ENCODE data around the gene LYPD8.
A peak's percentile ranks its signal among the peaks of the same experiment; 100 is the strongest.

LYPD8 gene

DNA sequence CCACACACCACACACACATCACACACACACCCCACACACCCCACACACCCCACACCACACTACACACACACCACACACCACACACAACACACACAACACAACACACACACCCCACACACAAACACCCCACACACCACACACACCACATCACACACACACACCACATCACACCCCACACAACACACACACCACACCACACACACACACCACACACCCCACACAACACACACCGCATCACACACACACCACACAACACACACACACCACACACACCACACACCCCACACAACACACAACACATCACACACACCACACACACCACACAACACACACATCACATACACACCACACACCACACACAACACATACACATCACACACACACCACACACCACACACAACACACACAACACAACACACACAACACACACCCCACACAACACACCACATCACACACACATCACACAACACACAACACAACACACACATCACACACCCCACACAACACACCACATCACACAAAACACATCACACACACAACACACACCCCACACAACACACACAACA, 2.4 kb downstream of the LYPD8 start:
- no peak overlapping the region for H3K4me3 ChIP-seq (ENCODE audit: low read depth, low read length)
- H3K9me3 ChIP-seq (ENCODE audit: control insufficient read depth, insufficient read depth, low read depth, low read length): no peaks in the 10 kb centered on the region
- no peaks in the 10 kb centered on the region for H3K4me1 ChIP-seq (ENCODE audit: control insufficient read depth, insufficient read depth, low read length)
- TF ChIP-seq ZNF76 (tag by site-specific recombination; IDR thresholded peaks at IDR 0.05; ENCODE audit: borderline replicate concordance, low read depth) (no peak), ZBTB7A (tag by site-specific recombination; IDR thresholded peaks at IDR 0.05; ENCODE audit: low read depth) (no peak), TCF7L2 (IDR thresholded peaks at IDR 0.05; ENCODE audit: borderline replicate concordance, low read depth, low read length) (no peak), ZIC2 (tag by site-specific recombination; IDR thresholded peaks at IDR 0.05) (no peak), ZNF155 (tag by site-specific recombination; IDR thresholded peaks at IDR 0.05) (no peak), ZNF792 (tag by site-specific recombination; IDR thresholded peaks at IDR 0.05) (no peak), KLF10 (tag by site-specific recombination; IDR thresholded peaks at IDR 0.05) (no peak)
- CTCF ChIA-PET: no interaction called here
- H3K36me3 ChIP-seq (ENCODE audit: control insufficient read depth in 2 of 2, insufficient read depth in 1 of 2, low read length in 2 of 2): no peaks in the 10 kb centered on the region
- POLR2A ChIA-PET: no interaction called here
- H3K27ac ChIP-seq (ENCODE audit: extremely low read depth, low read depth, low read length): no peak overlapping the region

DNA sequence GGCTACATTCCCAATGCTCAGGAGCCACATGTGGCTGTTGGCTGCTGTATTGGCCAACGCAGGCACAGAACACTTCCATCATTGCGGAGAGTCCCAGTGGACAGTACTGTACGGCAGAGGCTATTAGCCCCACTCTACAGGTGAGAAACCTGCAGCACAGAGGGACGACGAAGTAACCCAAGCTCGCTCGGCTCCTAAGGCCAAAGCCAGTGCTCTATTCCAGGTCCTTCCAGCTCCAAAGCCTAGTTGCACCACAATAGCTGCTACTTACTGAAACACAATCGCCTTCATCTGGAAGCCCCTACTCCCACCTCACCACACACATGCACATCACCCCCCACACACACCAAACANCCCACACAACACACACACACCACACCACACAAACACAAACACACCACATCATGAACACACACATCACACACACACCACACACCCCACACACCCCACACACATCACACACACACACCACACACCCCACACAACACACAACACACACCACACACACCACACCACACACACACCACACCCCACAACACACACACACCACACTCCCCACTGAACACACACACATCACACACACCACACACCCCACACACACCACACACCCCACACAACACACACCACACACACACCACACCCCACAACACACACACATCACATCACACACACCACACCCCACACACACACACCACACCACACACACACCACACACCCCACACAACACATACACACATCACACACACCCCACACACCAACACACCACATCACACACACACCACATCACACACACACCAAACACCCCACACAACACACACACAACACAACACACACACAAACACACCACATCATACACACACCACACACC, 3.2 kb downstream of the LYPD8 start:
- H3K9me3 ChIP-seq (ENCODE audit: control insufficient read depth, insufficient read depth, low read depth, low read length): no peaks in the 10 kb centered on the region
- CTCF ChIA-PET: no interaction called here
- H3K4me1 ChIP-seq (ENCODE audit: control insufficient read depth, insufficient read depth, low read length): no peaks in the 10 kb centered on the region
- H3K4me3 ChIP-seq (ENCODE audit: low read depth, low read length): no peak overlapping the region
- no peaks in the 10 kb centered on the region for H3K36me3 ChIP-seq (ENCODE audit: control insufficient read depth in 2 of 2, insufficient read depth in 1 of 2, low read length in 2 of 2)
- TF ChIP-seq EGR2 (tag by site-specific recombination; IDR thresholded peaks at IDR 0.05; ENCODE audit: low read depth) (peak; percentile 51; the same call in 1 of the 2 replicates), ZFHX2 (tag by site-specific recombination; conservative IDR thresholded peaks at IDR 0.05) (0 out of 2 replicates have a peak, but pooled peaks have one; percentile 16), ZNF521 (tag by site-specific recombination; IDR thresholded peaks at IDR 0.05) (no peak)
- H3K27ac ChIP-seq (ENCODE audit: extremely low read depth, low read depth, low read length): no peak overlapping the region
- POLR2A ChIA-PET: no interaction called here

DNA sequence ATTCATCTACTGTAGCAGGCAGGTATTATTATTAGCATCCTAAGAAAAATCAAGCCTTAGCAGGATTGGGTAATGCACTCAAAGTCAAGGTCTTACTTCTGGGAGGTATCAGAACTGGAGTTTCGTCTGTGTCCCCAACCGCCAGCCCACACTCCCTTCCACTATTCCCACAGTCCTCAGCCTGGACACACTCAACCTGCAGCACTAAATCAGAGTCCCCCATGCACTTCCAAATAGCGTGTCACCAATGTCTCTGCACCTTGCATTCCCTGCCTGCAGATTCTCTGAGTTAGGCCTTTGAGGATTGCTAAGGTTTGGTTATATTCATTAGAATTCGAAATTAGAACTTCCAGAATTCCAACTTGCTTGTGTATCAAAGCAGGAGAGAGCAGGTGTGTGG, 3.9 kb downstream of the LYPD8 start:
- no peak overlapping the region for H3K4me3 ChIP-seq (ENCODE audit: low read depth, low read length)
- H3K4me1 ChIP-seq (ENCODE audit: control insufficient read depth, insufficient read depth, low read length): no peaks in the 10 kb centered on the region
- TF ChIP-seq, protein P1, sequence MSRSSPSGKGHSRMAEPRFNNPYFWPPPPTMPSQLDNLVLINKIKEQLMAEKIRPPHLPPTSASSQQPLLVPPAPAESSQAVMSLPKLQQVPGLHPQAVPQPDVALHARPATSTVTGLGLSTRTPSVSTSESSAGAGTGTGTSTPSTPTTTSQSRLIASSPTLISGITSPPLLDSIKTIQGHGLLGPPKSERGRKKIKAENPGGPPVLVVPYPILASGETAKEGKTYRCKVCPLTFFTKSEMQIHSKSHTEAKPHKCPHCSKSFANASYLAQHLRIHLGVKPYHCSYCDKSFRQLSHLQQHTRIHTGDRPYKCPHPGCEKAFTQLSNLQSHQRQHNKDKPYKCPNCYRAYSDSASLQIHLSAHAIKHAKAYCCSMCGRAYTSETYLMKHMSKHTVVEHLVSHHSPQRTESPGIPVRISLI (tag by site-specific recombination; IDR thresholded peaks at IDR 0.05): no peak
- TF ChIP-seq ZSCAN16 (tag by site-specific recombination; IDR thresholded peaks at IDR 0.05) (no peak), ZNF239 (tag by site-specific recombination; IDR thresholded peaks at IDR 0.05) (no peak), ZNF623 (tag by site-specific recombination; IDR thresholded peaks at IDR 0.05) (no peak), ZNF175 (tag by site-specific recombination; IDR thresholded peaks at IDR 0.05) (no peak), ZNF174 (tag by site-specific recombination; IDR thresholded peaks at IDR 0.05) (no peak), PRDM1 (tag by site-specific recombination; IDR thresholded peaks at IDR 0.05) (no peak), ZNF624 (tag by site-specific recombination; IDR thresholded peaks at IDR 0.05) (no peak), ZNF660 (tag by site-specific recombination; IDR thresholded peaks at IDR 0.05) (no peak), RBAK (tag by site-specific recombination; IDR thresholded peaks at IDR 0.05) (no peak), ZNF10 (tag by site-specific recombination; IDR thresholded peaks at IDR 0.05) (no peak), ZNF292 (tag by site-specific recombination; IDR thresholded peaks at IDR 0.05; ENCODE audit: borderline replicate concordance, low read depth) (no peak)
- TF ChIP-seq, protein P2, sequence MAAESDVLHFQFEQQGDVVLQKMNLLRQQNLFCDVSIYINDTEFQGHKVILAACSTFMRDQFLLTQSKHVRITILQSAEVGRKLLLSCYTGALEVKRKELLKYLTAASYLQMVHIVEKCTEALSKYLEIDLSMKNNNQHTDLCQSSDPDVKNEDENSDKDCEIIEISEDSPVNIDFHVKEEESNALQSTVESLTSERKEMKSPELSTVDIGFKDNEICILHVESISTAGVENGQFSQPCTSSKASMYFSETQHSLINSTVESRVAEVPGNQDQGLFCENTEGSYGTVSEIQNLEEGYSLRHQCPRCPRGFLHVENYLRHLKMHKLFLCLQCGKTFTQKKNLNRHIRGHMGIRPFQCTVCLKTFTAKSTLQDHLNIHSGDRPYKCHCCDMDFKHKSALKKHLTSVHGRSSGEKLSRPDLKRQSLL (tag by site-specific recombination; IDR thresholded peaks at IDR 0.05): no peak
- TF ChIP-seq, protein P3, sequence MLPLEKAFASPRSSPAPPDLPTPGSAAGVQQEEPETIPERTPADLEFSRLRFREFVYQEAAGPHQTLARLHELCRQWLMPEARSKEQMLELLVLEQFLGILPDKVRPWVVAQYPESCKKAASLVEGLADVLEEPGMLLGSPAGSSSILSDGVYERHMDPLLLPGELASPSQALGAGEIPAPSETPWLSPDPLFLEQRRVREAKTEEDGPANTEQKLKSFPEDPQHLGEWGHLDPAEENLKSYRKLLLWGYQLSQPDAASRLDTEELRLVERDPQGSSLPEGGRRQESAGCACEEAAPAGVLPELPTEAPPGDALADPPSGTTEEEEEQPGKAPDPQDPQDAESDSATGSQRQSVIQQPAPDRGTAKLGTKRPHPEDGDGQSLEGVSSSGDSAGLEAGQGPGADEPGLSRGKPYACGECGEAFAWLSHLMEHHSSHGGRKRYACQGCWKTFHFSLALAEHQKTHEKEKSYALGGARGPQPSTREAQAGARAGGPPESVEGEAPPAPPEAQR (tag by site-specific recombination; IDR thresholded peaks at IDR 0.05): no peak
- no peaks in the 10 kb centered on the region for H3K36me3 ChIP-seq (ENCODE audit: control insufficient read depth in 2 of 2, insufficient read depth in 1 of 2, low read length in 2 of 2)
- H3K27ac ChIP-seq (ENCODE audit: extremely low read depth, low read depth, low read length): no peak overlapping the region
- CTCF ChIA-PET: no interaction called here
- H3K9me3 ChIP-seq (ENCODE audit: control insufficient read depth, insufficient read depth, low read depth, low read length): no peaks in the 10 kb centered on the region
- POLR2A ChIA-PET: no interaction called here
